HepG2 (cell line): ENCODE results near the gene TTLL1. TPM values are rescaled to one million over a fixed set of nuclear protein-coding genes. Genes with fewer than 3 reads are reported as not detected.

Source experiments
- CEBPB ChIP-seq: IDR thresholded peaks from 2 replicates; pipeline ENCODE4 v1.6.1; 2011; ENCODE audit warnings: low read depth, low read length, improper control_type of control experiment, borderline replicate concordance
- FOXK2 ChIP-seq: fragments of 450-650 bp; IDR thresholded peaks from 2 replicates; pipeline ENCODE4 v1.6.1; 2016
- GABPB1 ChIP-seq: IDR thresholded peaks from 2 replicates; pipeline ENCODE4 v1.6.1; 2016; ENCODE audit warnings: mild to moderate bottlenecking, missing genetic modification reagents, moderate library complexity, missing compliant biosample characterization
- HES4 ChIP-seq: sonication (generic); formaldehyde crosslinking; IDR thresholded peaks from 2 replicates; pipeline ENCODE4 v1.9.0; 2021; ENCODE audit warnings: mild to moderate bottlenecking, missing genetic modification reagents, borderline replicate concordance
- HNRNPL ChIP-seq: fragments of 200-400 bp; formaldehyde crosslinking; IDR thresholded peaks from 2 replicates; pipeline ENCODE4 v1.6.1; 2017; ENCODE audit warnings: mild to moderate bottlenecking, low read depth, low read length
- MED1 ChIP-seq: sonication (generic); formaldehyde crosslinking; IDR thresholded peaks from 2 replicates; pipeline ENCODE4 v1.4.0; 2020; ENCODE audit warnings: missing genetic modification reagents
- MEIS1 ChIP-seq: sonication (generic); formaldehyde crosslinking; IDR thresholded peaks from 2 replicates; pipeline ENCODE4 v1.9.0; 2021; ENCODE audit warnings: mild to moderate bottlenecking, missing genetic modification reagents, moderate library complexity, borderline replicate concordance
- POLR2AphosphoS5 ChIP-seq: IDR thresholded peaks from 2 replicates; pipeline ENCODE4 v1.6.1; 2012; ENCODE audit warnings: low read depth, low read length
- PTBP1 ChIP-seq: fragments of 200-400 bp; formaldehyde crosslinking; IDR thresholded peaks from 2 replicates; pipeline ENCODE4 v1.6.1; 2018; ENCODE audit warnings: low read length, low read depth; ENCODE audit not compliant: poor library complexity, severe bottlenecking
- RFX5 ChIP-seq: IDR thresholded peaks from 2 replicates; pipeline ENCODE4 v1.6.1; 2011; ENCODE audit warnings: low read depth, low read length, improper control_type of control experiment
- SP2 ChIP-seq: sonication (generic); formaldehyde crosslinking; IDR thresholded peaks from 2 replicates; pipeline ENCODE4 v1.5.1; 2020; ENCODE audit warnings: mild to moderate bottlenecking, missing genetic modification reagents
- ZBTB1 ChIP-seq: sonication (generic); formaldehyde crosslinking; IDR thresholded peaks from 2 replicates; pipeline ENCODE4 v1.4.0; 2020; ENCODE audit warnings: missing genetic modification reagents, borderline replicate concordance
- ZBTB20 ChIP-seq: sonication (generic); formaldehyde crosslinking; IDR thresholded peaks from 2 replicates; pipeline ENCODE4 v1.8.1; 2023; ENCODE audit warnings: missing genetic modification reagents, low read depth, mild to moderate bottlenecking, borderline replicate concordance
- ZNF20 ChIP-seq: sonication (generic); formaldehyde crosslinking; IDR thresholded peaks from 2 replicates; pipeline ENCODE4 v1.4.0; 2020; ENCODE audit warnings: mild to moderate bottlenecking, moderate library complexity, missing genetic modification reagents
- ZNF292 ChIP-seq: sonication (generic); formaldehyde crosslinking; IDR thresholded peaks from 2 replicates; pipeline ENCODE4 v1.8.1; 2022; ENCODE audit warnings: mild to moderate bottlenecking, low read depth, missing genetic modification reagents, borderline replicate concordance
- ZNF44 ChIP-seq: sonication (generic); formaldehyde crosslinking; IDR thresholded peaks from 2 replicates; pipeline ENCODE4 v1.5.1; 2020; ENCODE audit warnings: mild to moderate bottlenecking, missing genetic modification reagents
- ZNF577 ChIP-seq: sonication (generic); formaldehyde crosslinking; IDR thresholded peaks from 2 replicates; pipeline ENCODE4 v1.4.0; 2020; ENCODE audit warnings: mild to moderate bottlenecking, low read depth, missing genetic modification reagents, borderline replicate concordance
- ZNF7 ChIP-seq: IDR thresholded peaks from 2 replicates; pipeline ENCODE4 v1.6.1; 2016; ENCODE audit warnings: missing biosample characterization, missing genetic modification reagents
- polyA plus RNA-seq, 8 experiments: library from polyadenylated mRNA; depleted of rRNA in 3 of 8; stranded (reverse) in 7 of 8; unstranded in 1 of 8; fragments of >200 nt; fragmentation: Illumina TruSeq in 4 of 8; extraction: Trizol in 4 of 8; gene quantifications; 2 replicates each; pipeline versions ENCODE4 v1.2.1 to v1.2.3, GENCODE V29; 2011 to 2016; ENCODE audit warnings: low read depth in 4 of 8, missing spikeins in 1 of 8, mixed read lengths in 1 of 8; ENCODE audit not compliant: insufficient read depth in 1 of 8
- total RNA-seq, 5 experiments: library from RNA; depleted of rRNA; stranded (reverse); fragments of >200 nt; fragmentation: Illumina TruSeq; extraction: Trizol; gene quantifications; 2 replicates each; pipeline ENCODE4 v1.2.3, GENCODE V29; 2016; ENCODE audit warnings: low read depth in 1 of 5
- TF ChIP-seq, protein P1 (sequence below): sonication (generic); formaldehyde crosslinking; IDR thresholded peaks from 2 replicates; pipeline ENCODE4 v1.9.0; 2022; ENCODE audit warnings: low read depth, missing genetic modification reagents
- TF ChIP-seq, protein P2 (sequence below): sonication (generic); formaldehyde crosslinking; conservative IDR thresholded peaks from 2 replicates; pipeline ENCODE4 v1.4.0; 2020; ENCODE audit warnings: missing genetic modification reagents
- TF ChIP-seq, protein P3 (sequence below), 2 experiments: fragments of 450-650 bp in 1 of 2; sonication (generic) in 1 of 2; formaldehyde crosslinking; IDR thresholded peaks; 2 replicates each; pipeline versions ENCODE4 v1.5.0 to v1.8.0; 2020 to 2022; ENCODE audit warnings: mild to moderate bottlenecking in 1 of 2, missing genetic modification reagents in 1 of 2
- TF ChIP-seq, protein P4 (sequence below): sonication (generic); formaldehyde crosslinking; IDR thresholded peaks from 2 replicates; pipeline ENCODE4 v1.5.1; 2020; ENCODE audit warnings: mild to moderate bottlenecking, missing genetic modification reagents, moderate library complexity

TTLL1 gene
- total and polyA plus RNA-seq, 2 of the 13 experiments (the other 11 are each of a cell fraction or from before 2014, with no cell fraction given), result 1.6 to 5.3 TPM

DNA sequence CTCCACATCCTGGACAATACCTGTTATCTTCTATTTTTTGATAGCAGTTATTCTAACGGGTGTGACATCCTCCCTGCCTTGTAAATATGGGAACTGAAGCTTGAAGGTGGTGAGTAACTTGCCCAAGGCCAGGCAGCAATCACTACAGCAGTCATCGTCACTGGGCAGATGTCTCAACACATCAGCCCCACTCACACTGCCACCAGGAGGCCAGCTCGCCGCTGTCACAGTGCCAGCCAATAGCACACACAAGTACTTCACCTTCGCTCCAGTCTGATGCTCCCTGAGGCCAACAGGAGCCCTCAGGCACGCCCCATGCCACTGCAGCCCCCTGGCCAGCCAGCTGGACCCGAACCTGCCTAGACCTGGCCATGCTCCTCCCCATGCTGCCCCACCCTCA lies 4.9 kb upstream of the TTLL1 start (continued):
- TF ChIP-seq, protein P1, sequence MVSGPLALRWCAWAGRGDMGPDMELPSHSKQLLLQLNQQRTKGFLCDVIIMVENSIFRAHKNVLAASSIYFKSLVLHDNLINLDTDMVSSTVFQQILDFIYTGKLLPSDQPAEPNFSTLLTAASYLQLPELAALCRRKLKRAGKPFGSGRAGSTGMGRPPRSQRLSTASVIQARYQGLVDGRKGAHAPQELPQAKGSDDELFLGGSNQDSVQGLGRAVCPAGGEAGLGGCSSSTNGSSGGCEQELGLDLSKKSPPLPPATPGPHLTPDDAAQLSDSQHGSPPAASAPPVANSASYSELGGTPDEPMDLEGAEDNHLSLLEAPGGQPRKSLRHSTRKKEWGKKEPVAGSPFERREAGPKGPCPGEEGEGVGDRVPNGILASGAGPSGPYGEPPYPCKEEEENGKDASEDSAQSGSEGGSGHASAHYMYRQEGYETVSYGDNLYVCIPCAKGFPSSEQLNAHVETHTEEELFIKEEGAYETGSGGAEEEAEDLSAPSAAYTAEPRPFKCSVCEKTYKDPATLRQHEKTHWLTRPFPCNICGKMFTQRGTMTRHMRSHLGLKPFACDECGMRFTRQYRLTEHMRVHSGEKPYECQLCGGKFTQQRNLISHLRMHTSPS (CRISPR knock-in tag), result no peak
- TF ChIP-seq POLR2AphosphoS5, result no peak
- TF ChIP-seq GABPB1, result no peak
- TF ChIP-seq HNRNPL, result 0 out of 2 replicates have a peak, but pooled peaks have one; percentile 31
- TF ChIP-seq ZNF44 (CRISPR knock-in tag), result no peak
- TF ChIP-seq FOXK2, result no peak
- TF ChIP-seq, protein P2, sequence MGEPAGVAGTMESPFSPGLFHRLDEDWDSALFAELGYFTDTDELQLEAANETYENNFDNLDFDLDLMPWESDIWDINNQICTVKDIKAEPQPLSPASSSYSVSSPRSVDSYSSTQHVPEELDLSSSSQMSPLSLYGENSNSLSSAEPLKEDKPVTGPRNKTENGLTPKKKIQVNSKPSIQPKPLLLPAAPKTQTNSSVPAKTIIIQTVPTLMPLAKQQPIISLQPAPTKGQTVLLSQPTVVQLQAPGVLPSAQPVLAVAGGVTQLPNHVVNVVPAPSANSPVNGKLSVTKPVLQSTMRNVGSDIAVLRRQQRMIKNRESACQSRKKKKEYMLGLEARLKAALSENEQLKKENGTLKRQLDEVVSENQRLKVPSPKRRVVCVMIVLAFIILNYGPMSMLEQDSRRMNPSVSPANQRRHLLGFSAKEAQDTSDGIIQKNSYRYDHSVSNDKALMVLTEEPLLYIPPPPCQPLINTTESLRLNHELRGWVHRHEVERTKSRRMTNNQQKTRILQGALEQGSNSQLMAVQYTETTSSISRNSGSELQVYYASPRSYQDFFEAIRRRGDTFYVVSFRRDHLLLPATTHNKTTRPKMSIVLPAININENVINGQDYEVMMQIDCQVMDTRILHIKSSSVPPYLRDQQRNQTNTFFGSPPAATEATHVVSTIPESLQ (CRISPR knock-in tag), result no peak
- TF ChIP-seq HES4 (CRISPR knock-in tag), result no peak
- TF ChIP-seq, protein P3, sequence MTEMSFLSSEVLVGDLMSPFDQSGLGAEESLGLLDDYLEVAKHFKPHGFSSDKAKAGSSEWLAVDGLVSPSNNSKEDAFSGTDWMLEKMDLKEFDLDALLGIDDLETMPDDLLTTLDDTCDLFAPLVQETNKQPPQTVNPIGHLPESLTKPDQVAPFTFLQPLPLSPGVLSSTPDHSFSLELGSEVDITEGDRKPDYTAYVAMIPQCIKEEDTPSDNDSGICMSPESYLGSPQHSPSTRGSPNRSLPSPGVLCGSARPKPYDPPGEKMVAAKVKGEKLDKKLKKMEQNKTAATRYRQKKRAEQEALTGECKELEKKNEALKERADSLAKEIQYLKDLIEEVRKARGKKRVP (CRISPR knock-in tag; IDR thresholded peaks at IDR 0.05), result no peak
- TF ChIP-seq MED1, result 0 out of 2 replicates have a peak, but pooled peaks have one; percentile 13
- no peak for TF ChIP-seq PTBP1
- TF ChIP-seq ZBTB1 (CRISPR knock-in tag), result no peak
- TF ChIP-seq ZNF292 (CRISPR knock-in tag), result peak; percentile 60; the same call in 1 of the 2 replicates
- peak; percentile 69; the same call in 1 of the 2 replicates for TF ChIP-seq CEBPB
- TF ChIP-seq RFX5, result no peak
- TF ChIP-seq ZBTB20 (CRISPR knock-in tag), result no peak
- TF ChIP-seq MEIS1 (CRISPR knock-in tag), result no peak
- no peak for TF ChIP-seq ZNF7 (CRISPR knock-in tag)
- TF ChIP-seq SP2, result no peak
- TF ChIP-seq ZNF20, result no peak
- TF ChIP-seq, protein P4, sequence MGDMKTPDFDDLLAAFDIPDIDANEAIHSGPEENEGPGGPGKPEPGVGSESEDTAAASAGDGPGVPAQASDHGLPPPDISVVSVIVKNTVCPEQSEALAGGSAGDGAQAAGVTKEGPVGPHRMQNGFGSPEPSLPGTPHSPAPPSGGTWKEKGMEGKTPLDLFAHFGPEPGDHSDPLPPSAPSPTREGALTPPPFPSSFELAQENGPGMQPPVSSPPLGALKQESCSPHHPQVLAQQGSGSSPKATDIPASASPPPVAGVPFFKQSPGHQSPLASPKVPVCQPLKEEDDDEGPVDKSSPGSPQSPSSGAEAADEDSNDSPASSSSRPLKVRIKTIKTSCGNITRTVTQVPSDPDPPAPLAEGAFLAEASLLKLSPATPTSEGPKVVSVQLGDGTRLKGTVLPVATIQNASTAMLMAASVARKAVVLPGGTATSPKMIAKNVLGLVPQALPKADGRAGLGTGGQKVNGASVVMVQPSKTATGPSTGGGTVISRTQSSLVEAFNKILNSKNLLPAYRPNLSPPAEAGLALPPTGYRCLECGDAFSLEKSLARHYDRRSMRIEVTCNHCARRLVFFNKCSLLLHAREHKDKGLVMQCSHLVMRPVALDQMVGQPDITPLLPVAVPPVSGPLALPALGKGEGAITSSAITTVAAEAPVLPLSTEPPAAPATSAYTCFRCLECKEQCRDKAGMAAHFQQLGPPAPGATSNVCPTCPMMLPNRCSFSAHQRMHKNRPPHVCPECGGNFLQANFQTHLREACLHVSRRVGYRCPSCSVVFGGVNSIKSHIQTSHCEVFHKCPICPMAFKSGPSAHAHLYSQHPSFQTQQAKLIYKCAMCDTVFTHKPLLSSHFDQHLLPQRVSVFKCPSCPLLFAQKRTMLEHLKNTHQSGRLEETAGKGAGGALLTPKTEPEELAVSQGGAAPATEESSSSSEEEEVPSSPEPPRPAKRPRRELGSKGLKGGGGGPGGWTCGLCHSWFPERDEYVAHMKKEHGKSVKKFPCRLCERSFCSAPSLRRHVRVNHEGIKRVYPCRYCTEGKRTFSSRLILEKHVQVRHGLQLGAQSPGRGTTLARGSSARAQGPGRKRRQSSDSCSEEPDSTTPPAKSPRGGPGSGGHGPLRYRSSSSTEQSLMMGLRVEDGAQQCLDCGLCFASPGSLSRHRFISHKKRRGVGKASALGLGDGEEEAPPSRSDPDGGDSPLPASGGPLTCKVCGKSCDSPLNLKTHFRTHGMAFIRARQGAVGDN, result peak; percentile 59
- TF ChIP-seq ZNF577 (CRISPR knock-in tag), result no peak
